Motor neuron (in vitro differentiated cells): ENCODE results near the gene EPM2AIP1. TPM values are rescaled to one million over a fixed set of nuclear protein-coding genes. Genes with fewer than 3 reads are reported as not detected.
"Not testable (repeated sequence)": the region's sequence is repeated elsewhere in the genome, so short reads cannot be mapped to it uniquely, and the experiment has no call there.

ENCODE experiments used
- ATAC-seq, 8 experiments: fragments of 200-7000 bp; cut with Tn5 transposase; replicated peaks in 6 of 8; 2 replicates each; pipeline ENCODE4 v1.8.0; 2021; ENCODE audit warnings: mild to moderate bottlenecking in 8 of 8, moderate library complexity in 8 of 8
- H3K27ac ChIP-seq, 2 donors: fragments of 250-450 bp; sonication (Bioruptor Pico); 2 replicates each; pipeline ENCODE4 v1.9.0; 2021; ENCODE audit warnings: antibody characterized with exemption in 2 of 2, mild to moderate bottlenecking in 2 of 2, moderate library complexity in 1 of 2
- H3K4me1 ChIP-seq, 2 donors: fragments of 250-450 bp; sonication (Bioruptor Pico); replicated peaks in 1 of 2; 2 replicates each; pipeline ENCODE4 v1.6.1; 2021; ENCODE audit warnings: antibody characterized with exemption in 2 of 2, mild to moderate bottlenecking in 2 of 2, moderate library complexity in 1 of 2
- H3K4me3 ChIP-seq, 5 donors: fragments of 250-450 bp; sonication (Bioruptor Pico); 2 replicates each; pipeline ENCODE4 v1.9.0; 2021; ENCODE audit warnings: antibody characterized with exemption in 5 of 5, mild to moderate bottlenecking in 5 of 5, moderate library complexity in 4 of 5
- WGBS, 10 experiments: fragments of 450-650 bp; shearing (Covaris generic); methylation state at CpG; one replicate each; pipeline ENCODE4 v1.0.0; 2022; 5-methylcytosine and 5-hydroxymethylcytosine counted together
- in situ Hi-C, 9 experiments: fragments of 400-800 bp; cut with MboI; loops; one replicate each; pipeline ENCODE4 v1.15.0; 2021; ENCODE audit warnings: low sequenced_read_pairs in 9 of 9, low pct_unique_long_range_greater_than_20kb in 2 of 9; ENCODE audit not compliant: unreplicated experiment in 9 of 9
- total RNA-seq, 8 experiments: library from RNA; unstranded; fragments of 300-600 nt; gene quantifications; 2 replicates each; pipeline versions ENCODE4 v1.2.3 to v1.2.4, GENCODE V29; 2022

Gene EPM2AIP1
- total RNA-seq, 8 experiments from 2014 or later, result 6.5 to 34.9 (median 23.4) TPM

DNA sequence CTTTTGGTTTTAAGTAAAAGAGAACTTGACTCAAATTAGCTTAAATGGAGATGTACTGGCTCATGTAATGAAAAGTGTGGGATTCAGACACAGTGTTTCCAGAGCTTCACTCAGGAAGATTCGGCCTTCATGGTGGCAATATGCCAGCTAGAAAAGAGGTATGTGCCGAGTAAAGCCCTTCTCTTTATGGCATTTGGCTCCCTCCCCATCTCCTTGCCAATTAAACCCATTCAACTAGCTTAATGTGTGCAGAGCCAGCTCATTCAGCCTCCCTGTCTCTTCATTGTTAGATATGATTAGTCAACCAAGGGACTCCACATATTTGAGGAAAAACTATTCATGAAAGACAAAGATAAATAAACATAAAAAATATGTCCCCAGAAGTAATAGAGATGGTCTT lies 33.1 kb downstream of the EPM2AIP1 start:
- H3K27ac ChIP-seq, result no peak overlapping the region
- in situ Hi-C loops, result loop anchor here in 3 of 9 experiments (25.0 kb wide), 1 partner anchor 223 kb away; no protein-coding TSS in a partner anchor
- H3K4me1 ChIP-seq, result no peaks in the 10 kb centered on the region
- H3K4me3 ChIP-seq, result no peak overlapping the region
- peak in 3 of 8 experiments; percentile 55 to 80 (median 60) for ATAC-seq
- WGBS, 10 experiments, result 0 to 100% (median 50%) methylated on average over 1 to 2 of the region's 2 CpGs; no CpG with 5 or more reads in 1 of the 10 experiments

- 25 to 100% (median 86%) methylated on average over 3 of the region's 3 CpGs; no CpG with 5 or more reads in 2 of the 10 experiments for WGBS, 10 experiments
- ATAC-seq, result peak in 2 of 8 experiments; percentile 81 to 85
Observed at GRCh38 chr3:36957862-36958686, 34.9 kb downstream of the EPM2AIP1 start.

DNA sequence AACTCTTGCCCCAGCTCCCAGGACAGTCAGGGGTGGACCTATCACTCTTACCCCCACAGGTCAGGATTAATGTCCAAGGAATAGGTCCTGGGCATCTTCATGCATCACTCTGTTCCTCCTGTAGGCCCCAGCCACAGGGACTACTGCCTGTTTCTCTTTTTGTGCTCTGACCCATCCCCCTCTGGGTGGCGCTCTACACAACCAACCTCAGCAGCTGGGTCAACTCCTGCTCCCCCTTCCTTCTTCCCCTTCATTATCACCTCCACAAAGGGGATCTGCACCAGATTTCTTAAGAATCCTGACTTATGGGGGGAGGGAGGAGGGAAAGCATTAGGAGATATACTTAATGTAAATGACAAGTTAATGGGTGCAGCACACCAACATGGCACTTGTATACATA lies 35.9 kb downstream of the EPM2AIP1 start:
- in situ Hi-C loops, result loop anchor here in 3 of 9 experiments (25.0 kb wide), 1 partner anchor 220 kb away; no protein-coding TSS in a partner anchor
- 38 to 100% (median 100%) methylated on average over 1 of the region's 1 CpG; no CpG with 5 or more reads in 7 of the 10 experiments for WGBS, 10 experiments
- no peak overlapping the region for H3K4me3 ChIP-seq
- no peak for ATAC-seq
- no peaks in the 10 kb centered on the region for H3K4me1 ChIP-seq
- H3K27ac ChIP-seq, result no peak overlapping the region

More at GRCh38 chr3:36957862-36958686, 34.9 kb downstream of the EPM2AIP1 start:
- H3K4me3 ChIP-seq, result no peak overlapping the region
- H3K27ac ChIP-seq, result no peak overlapping the region
- H3K4me1 ChIP-seq, result no peaks in the 10 kb centered on the region
- in situ Hi-C loops, result loop anchor here in 3 of 9 experiments (25.0 kb wide), 1 partner anchor 221 kb away; no protein-coding TSS in a partner anchor

GRCh38 chr3:36956155-36956554 lies 36.8 kb downstream of the EPM2AIP1 start:
- in situ Hi-C loops, result loop anchor here in 3 of 9 experiments (25.0 kb wide), 1 partner anchor 219 kb away; no protein-coding TSS in a partner anchor
- ATAC-seq, result no peak
- 21 to 100% (median 86%) methylated on average over 1 to 3 of the region's 3 CpGs; no CpG with 5 or more reads in 5 of the 10 experiments for WGBS, 10 experiments
- H3K4me1 ChIP-seq, result no peaks in the 10 kb centered on the region
- no peak overlapping the region for H3K27ac ChIP-seq
- H3K4me3 ChIP-seq, result no peak overlapping the region

- Histone ChIP-seq H3K4me1 (no peaks in the 10 kb centered on the region), H3K4me3 (no peak overlapping the region), H3K27ac (no peak overlapping the region)
- in situ Hi-C loops, result loop anchor here in 3 of 9 experiments (25.0 kb wide), 1 partner anchor 217 kb away; no protein-coding TSS in a partner anchor
- ATAC-seq, result peak in 2 of 8 experiments; percentile 33 to 36
Observed at GRCh38 chr3:36954452-36955134, 38.3 kb downstream of the EPM2AIP1 start.

GRCh38 chr3:36947814-36948213 lies 45.1 kb downstream of the EPM2AIP1 start:
- H3K4me3 ChIP-seq, H3K4me1 ChIP-seq, H3K27ac ChIP-seq, ATAC-seq, in situ Hi-C loops: not testable (repeated sequence)
- 40 to 100% (median 80%) methylated on average over 1 to 5 of the region's 5 CpGs; no CpG with 5 or more reads in 2 of the 10 experiments for WGBS, 10 experiments

- H3K27ac ChIP-seq, result no peak overlapping the region
Observed at GRCh38 chr3:36945333-36945980, 47.5 kb downstream of the EPM2AIP1 start.

GRCh38 chr3:36944641-36945270 lies 48.2 kb downstream of the EPM2AIP1 start, which contains the start of gene TRANK1:
Gene TRANK1, minus strand, starts transcription at chr3:36945054. Its CDS starts 245 bp downstream, at chr3:36944809.
- peak in 4 of 8 experiments; percentile 28 to 65 (median 46) for ATAC-seq
- 0 to 59% (median 30%) methylated on average over 5 to 18 of the region's 68 CpGs; no CpG with 5 or more reads in 4 of the 10 experiments for WGBS, 10 experiments

More at GRCh38 chr3:36945333-36945980, 47.5 kb downstream of the EPM2AIP1 start:
- in situ Hi-C loops, result no loop called here
- no peak for ATAC-seq
- peaks cover 4 to 5% of the 10 kb centered on the region in 2 donors for H3K4me1 ChIP-seq
- no peak overlapping the region for H3K4me3 ChIP-seq
- 20 to 100% (median 84%) methylated on average over 1 to 13 of the region's 28 CpGs; no CpG with 5 or more reads in 4 of the 10 experiments for WGBS, 10 experiments

GRCh38 chr3:36944012-36944640 lies 48.8 kb downstream of the EPM2AIP1 start:
- 0 to 75% (median 18%) methylated on average over 1 to 17 of the region's 56 CpGs; no CpG with 5 or more reads in 2 of the 10 experiments for WGBS, 10 experiments
- peaks cover 4 to 5% of the 10 kb centered on the region in 2 donors for H3K4me1 ChIP-seq
- ATAC-seq, result peak in 7 of 8 experiments; percentile 61 to 85 (median 82)
- no peak overlapping the region for H3K27ac ChIP-seq
- in situ Hi-C loops, result no loop called here
- H3K4me3 ChIP-seq, result peak overlapping the region in 3 of 5 donors; percentile 12 to 20 (median 16)

More at GRCh38 chr3:36944641-36945270, 48.2 kb downstream of the EPM2AIP1 start, which contains the start of gene TRANK1:
- Histone ChIP-seq H3K4me3 (peak within 1 kb of the TSS in 3 of 5 donors; percentile 12 to 20 (median 16)), H3K27ac (no peak within 1 kb of the TSS), H3K4me1 (peaks cover 4 to 5% of the 10 kb centered on the region in 2 donors)
- in situ Hi-C loops, result no loop called here

DNA sequence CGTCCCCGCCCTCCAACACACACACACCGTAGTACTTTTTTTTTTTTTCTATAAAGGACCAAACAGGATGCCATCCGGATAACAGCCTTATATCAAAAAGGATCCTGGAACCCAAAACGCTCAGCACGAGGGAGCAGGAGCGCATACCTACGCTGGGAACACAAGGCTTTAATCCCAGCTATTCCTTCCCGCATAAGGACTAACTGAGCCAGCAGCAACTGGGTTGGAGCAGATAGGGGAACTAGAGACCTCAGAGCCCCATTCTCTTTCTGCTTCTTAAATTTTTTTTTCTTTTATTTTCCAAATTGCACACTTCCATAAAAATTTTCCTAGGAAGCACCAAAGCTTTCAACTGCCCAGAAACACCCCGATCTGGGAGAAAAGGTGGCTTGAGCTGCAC lies 49.3 kb downstream of the EPM2AIP1 start:
- Histone ChIP-seq H3K4me3 (no peak overlapping the region), H3K4me1 (peaks cover 4 to 5% of the 10 kb centered on the region in 2 donors), H3K27ac (no peak overlapping the region)
- peak in 3 of 8 experiments; percentile 3 to 5 (median 4) for ATAC-seq
- in situ Hi-C loops, result no loop called here
- 9 to 80% (median 50%) methylated on average over 1 to 9 of the region's 10 CpGs; no CpG with 5 or more reads in 4 of the 10 experiments for WGBS, 10 experiments

- H3K4me1 ChIP-seq, result peaks cover 4 to 5% of the 10 kb centered on the region in 2 donors
- H3K27ac ChIP-seq, result no peak overlapping the region
- in situ Hi-C loops, result no loop called here
- 80 to 100% (median 95%) methylated on average over 1 to 19 of the region's 21 CpGs; no CpG with 5 or more reads in 3 of the 10 experiments for WGBS, 10 experiments
- ATAC-seq, result no peak
- no peak overlapping the region for H3K4me3 ChIP-seq
Observed at GRCh38 chr3:36942638-36943248, 50.2 kb downstream of the EPM2AIP1 start.
